A549 (cell line): Measurements from ENCODE around the gene IGFBP2. TPM values are rescaled to one million over a fixed set of nuclear protein-coding genes. Genes with fewer than 3 reads are reported as not detected.
A peak's percentile ranks its signal among the peaks of the same experiment; 100 is the strongest.

Experiments used
- ATAC-seq, 2 experiments: fragments of 200-7000 bp in 1 of 2; fragments of >200 bp in 1 of 2; cut with Nextera tagmentation in 1 of 2; cut with Tn5 transposase in 1 of 2; 3 replicates each; pipeline versions ENCODE4 v1.8.0 to v1.9.1; 2018 to 2020; ENCODE audit warnings: mild to moderate bottlenecking in 1 of 2, moderate library complexity in 1 of 2
- CTCF ChIA-PET: fragments of 300-600 bp; sonication (Branson Sonifier 250); formaldehyde crosslinking; extraction: SDS; loops from one replicate; lab custom pipeline; 2021; ENCODE audit warnings: antibody characterized with exemption, inconsistent platforms; lab: Yijun Ruan, JAX
- POLR2A ChIA-PET: fragments of 350-600 bp; formaldehyde crosslinking; extraction: SDS; loops from one replicate; lab custom pipeline; 2021; ENCODE audit warnings: antibody characterized with exemption, inconsistent platforms; lab: Yijun Ruan, JAX
- DNase-seq, 2 experiments: peaks; one replicate each; pipeline versions ENCODE4 v3.0.0 to v3.0.0-alpha.2; 2011 to 2016; ENCODE audit warnings: low read depth in 1 of 2, low spot score in 1 of 2
- FAIRE-seq: peaks from 2 replicates; lab custom pipeline; 2011; peaks lifted over from hg19 to GRCh38; lab: Jason Lieb, UNC
- H3K27ac ChIP-seq, 2 experiments: fragments of >200 bp; sonication (Bioruptor Twin); formaldehyde crosslinking; 3 replicates each; pipeline ENCODE4 v1.5.1; 2016 to 2017
- H3K4me1 ChIP-seq: fragments of >200 bp; sonication (Bioruptor Twin); formaldehyde crosslinking; 3 replicates; pipeline ENCODE4 v1.6.1; 2016
- H3K4me2 ChIP-seq: fragments of >200 bp; sonication (Bioruptor Twin); formaldehyde crosslinking; 3 replicates; pipeline ENCODE4 v1.6.1; 2016
- H3K4me3 ChIP-seq: fragments of >200 bp; sonication (Bioruptor Twin); formaldehyde crosslinking; 3 replicates; pipeline ENCODE4 v1.5.1; 2016
- H3K9me3 ChIP-seq: fragments of >200 bp; sonication (Bioruptor Twin); formaldehyde crosslinking; 3 replicates; pipeline ENCODE4 v1.6.1; 2016
- ATOH8 ChIP-seq: fragments of 250-450 bp; sonication (Bioruptor Pico); IDR thresholded peaks from 2 replicates; pipeline ENCODE4 v1.5.0; 2020; ENCODE audit warnings: low read depth, mild to moderate bottlenecking, moderate library complexity
- BHLHE40 ChIP-seq: IDR thresholded peaks from 2 replicates; pipeline ENCODE4 v1.6.1; 2012; ENCODE audit warnings: low read depth, low read length, inconsistent platforms
- CBX8 ChIP-seq: fragments of 200-600 bp; sonication (generic); IDR thresholded peaks from 2 replicates; pipeline ENCODE4 v1.6.1; 2016
- CEBPB ChIP-seq, 2 experiments: fragments of >200 bp in 1 of 2; sonication (Bioruptor Twin) in 1 of 2; formaldehyde crosslinking in 1 of 2; IDR thresholded peaks; 2 replicates each; pipeline ENCODE4 v1.6.1; 2012 to 2016
- HOXB5 ChIP-seq: fragments of 250-450 bp; sonication (Bioruptor Pico); IDR thresholded peaks from 2 replicates; pipeline ENCODE4 v1.5.0; 2020; ENCODE audit warnings: mild to moderate bottlenecking, moderate library complexity
- MAFK ChIP-seq: fragments of 450-650 bp; IDR thresholded peaks from 2 replicates; pipeline ENCODE4 v1.6.1; 2014; ENCODE audit not compliant: partially characterized antibody
- MYC ChIP-seq: IDR thresholded peaks from 2 replicates; pipeline ENCODE4 v1.6.1; 2012; ENCODE audit warnings: mild to moderate bottlenecking, inconsistent platforms, low read length, improper control_type of control experiment, borderline replicate concordance
- NPAS2 ChIP-seq: fragments of 250-450 bp; sonication (Bioruptor Pico); IDR thresholded peaks from 2 replicates; pipeline ENCODE4 v1.8.0; 2022; ENCODE audit warnings: mild to moderate bottlenecking, moderate library complexity, borderline replicate concordance
- PBX3 ChIP-seq: IDR thresholded peaks from 2 replicates; pipeline ENCODE4 v1.6.1; 2012
- PHF8 ChIP-seq: fragments of 200-600 bp; sonication (generic); IDR thresholded peaks from 2 replicates; pipeline ENCODE4 v1.6.1; 2016; ENCODE audit warnings: low read depth, mild to moderate bottlenecking, antibody characterized with exemption, moderate library complexity, borderline replicate concordance
- REST ChIP-seq: fragments of 200-600 bp; sonication (generic); IDR thresholded peaks from 2 replicates; pipeline ENCODE4 v1.6.1; 2016; ENCODE audit warnings: antibody characterized with exemption, mild to moderate bottlenecking, moderate library complexity
- RNF2 ChIP-seq: fragments of 200-600 bp; sonication (generic); IDR thresholded peaks from 2 replicates; pipeline ENCODE4 v1.6.1; 2016; ENCODE audit warnings: low read depth, mild to moderate bottlenecking, antibody characterized with exemption, moderate library complexity, borderline replicate concordance
- ZFP36 ChIP-seq: fragments of 450-650 bp; IDR thresholded peaks from 2 replicates; pipeline ENCODE4 v1.6.1; 2014; ENCODE audit warnings: borderline replicate concordance; ENCODE audit not compliant: partially characterized antibody
- WGBS: methylation state at CpG from one replicate; pipeline ENCODE4 v1.1.6; 2017; ENCODE audit errors: missing lambda C conversion rate; 5-methylcytosine and 5-hydroxymethylcytosine counted together
- polyA plus RNA-seq, 4 experiments: library from polyadenylated mRNA; depleted of rRNA in 3 of 4; stranded (reverse); fragments of >200 nt; fragmentation: RNase III in 1 of 4; extraction: RNeasy Plus Mini Kit Qiagen cat#74134 plus additional on column Dnase treatment in 1 of 4; gene quantifications; 2 replicates in 3 of 4; 3 replicates in 1 of 4; pipeline ENCODE4 v1.2.3, GENCODE V29; 2011 to 2017
- TF ChIP-seq, protein P1 (sequence below): IDR thresholded peaks from 2 replicates; pipeline ENCODE4 v1.6.1; 2012; ENCODE audit warnings: low read depth, borderline replicate concordance

IGFBP2 gene
- polyA plus RNA-seq, 2 of the 4 experiments (the other 2 are of a cell fraction) = 26.1 to 34.9 TPM

GRCh38 chr2:216692636-216693413 lies 59.6 kb downstream of the IGFBP2 start:
- Histone ChIP-seq H3K9me3 (no peaks in the 10 kb centered on the region), H3K27ac (peak overlapping the region in 1 of 2 experiments; percentile 55; a peak in 1 of 6 replicates), H3K4me3 (peak overlapping the region; percentile 52), H3K4me2 (peak overlapping the region; percentile 94), H3K4me1 (peaks cover 31% of the 10 kb centered on the region; the same call in 2 of the 3 replicates)
- CTCF ChIA-PET = interaction anchor here (0.7 to 2.2 kb wide), 4 partner anchors 8 to 135 kb away, joined by 3 to 15 read pairs (median 4); no protein-coding TSS in a partner anchor
- peak; percentile 56 to 83 for DNase-seq
- POLR2A ChIA-PET = no interaction called here
- 2% methylated on average over 28 of the region's 28 CpGs for WGBS
- no peak for TF ChIP-seq ATOH8 (CRISPR knock-in tag)
- TF ChIP-seq PBX3 = peak; percentile 68; the same call in 1 of the 2 replicates
- TF ChIP-seq PHF8 = no peak
- no peak for TF ChIP-seq MAFK
- TF ChIP-seq CBX8 = peak; percentile 71; the same call in 1 of the 2 replicates
- TF ChIP-seq, protein P1, sequence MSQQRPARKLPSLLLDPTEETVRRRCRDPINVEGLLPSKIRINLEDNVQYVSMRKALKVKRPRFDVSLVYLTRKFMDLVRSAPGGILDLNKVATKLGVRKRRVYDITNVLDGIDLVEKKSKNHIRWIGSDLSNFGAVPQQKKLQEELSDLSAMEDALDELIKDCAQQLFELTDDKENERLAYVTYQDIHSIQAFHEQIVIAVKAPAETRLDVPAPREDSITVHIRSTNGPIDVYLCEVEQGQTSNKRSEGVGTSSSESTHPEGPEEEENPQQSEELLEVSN = no peak
- FAIRE-seq = no peak
- peak; percentile 53 to 85; a peak in 5 of 6 replicates for ATAC-seq

- peaks cover 31% of the 10 kb centered on the region; the same call in 2 of the 3 replicates for H3K4me1 ChIP-seq
- peak in 1 of 2 experiments; percentile 15 for DNase-seq
- no peaks in the 10 kb centered on the region for H3K9me3 ChIP-seq
- no peak overlapping the region for H3K27ac ChIP-seq
- H3K4me2 ChIP-seq = peak overlapping the region; percentile 94
- ChIA-PET POLR2A (no interaction called here), CTCF (interaction anchor here (0.7 to 3.4 kb wide), 7 partner anchors 9 to 1020 kb away, joined by 3 to 15 read pairs (median 4); no protein-coding TSS in a partner anchor)
- TF ChIP-seq RNF2 (no peak), CEBPB (IDR thresholded peaks at IDR 0.05) (no peak), MAFK (no peak), NPAS2 (CRISPR knock-in tag) (no peak), REST (no peak), ZFP36 (no peak), BHLHE40 (no peak), HOXB5 (no peak), MYC (no peak)
- TF ChIP-seq, protein P1 = no peak
- FAIRE-seq = no peak
- 14% methylated on average over 15 of the region's 15 CpGs for WGBS
- no peak; a peak in 1 of 6 replicates for ATAC-seq
- H3K4me3 ChIP-seq = peak overlapping the region; percentile 52
Observed at GRCh38 chr2:216693414-216694080, 60.3 kb downstream of the IGFBP2 start.
